ENCODE results near the gene DPH7.
"Not testable (repeated sequence)": the region's sequence is repeated elsewhere in the genome, so short reads cannot be mapped to it uniquely, and the experiment has no call there.

DPH7 gene

GRCh38 chr9:137524981-137525317 lies 53.8 kb downstream of the DPH7 start:
- H3K4me3 ChIP-seq (ENCODE audit: low read depth, low read length): no peak overlapping the region
- DNase-seq (ENCODE audit: low read depth): no peak
- TF ChIP-seq CTCF (IDR thresholded peaks at IDR 0.05; ENCODE audit: insufficient read depth, low read depth, low read length, missing control alignments): no peak

- H3K4me3 ChIP-seq (ENCODE audit: low read depth, low read length): no peak overlapping the region
Observed at GRCh38 chr9:137524161-137524980, 54.4 kb downstream of the DPH7 start.

GRCh38 chr9:137522746-137523455 lies 55.8 kb downstream of the DPH7 start:
- TF ChIP-seq CTCF (IDR thresholded peaks at IDR 0.05; ENCODE audit: insufficient read depth, low read depth, low read length, missing control alignments): no peak
- H3K4me3 ChIP-seq (ENCODE audit: low read depth, low read length): no peak overlapping the region
- no peak for DNase-seq (ENCODE audit: low read depth)

More at GRCh38 chr9:137524161-137524980, 54.4 kb downstream of the DPH7 start:
- TF ChIP-seq CTCF (IDR thresholded peaks at IDR 0.05; ENCODE audit: insufficient read depth, low read depth, low read length, missing control alignments): no peak
- no peak for DNase-seq (ENCODE audit: low read depth)

- no peak overlapping the region for H3K4me3 ChIP-seq (ENCODE audit: low read depth, low read length)
- no peak for DNase-seq (ENCODE audit: low read depth)
- no peak for TF ChIP-seq CTCF (IDR thresholded peaks at IDR 0.05; ENCODE audit: insufficient read depth, low read depth, low read length, missing control alignments)
Observed at GRCh38 chr9:137521405-137521985, 57.2 kb downstream of the DPH7 start.

- H3K4me3 ChIP-seq (ENCODE audit: low read depth, low read length): no peak overlapping the region
- DNase-seq (ENCODE audit: low read depth): no peak
- no peak for TF ChIP-seq CTCF (IDR thresholded peaks at IDR 0.05; ENCODE audit: insufficient read depth, low read depth, low read length, missing control alignments)
Observed at GRCh38 chr9:137520614-137521404, 57.9 kb downstream of the DPH7 start.

GRCh38 chr9:137519553-137519952 lies 59.2 kb downstream of the DPH7 start:
- H3K4me3 ChIP-seq (ENCODE audit: low read depth, low read length): no peak overlapping the region
- DNase-seq (ENCODE audit: low read depth): no peak
- TF ChIP-seq CTCF (IDR thresholded peaks at IDR 0.05; ENCODE audit: insufficient read depth, low read depth, low read length, missing control alignments): no peak

- not testable (repeated sequence) for DNase-seq (ENCODE audit: low read depth); H3K4me3 ChIP-seq (ENCODE audit: low read depth, low read length)
Observed at GRCh38 chr9:137518661-137519459, 59.9 kb downstream of the DPH7 start.
